K562 (cell line): Measurements from ENCODE around the gene MAPRE2. TPM values are rescaled to one million over a fixed set of nuclear protein-coding genes. Genes with fewer than 3 reads are reported as not detected.

Experiments
- ATAC-seq: fragments of 200-7000 bp; cut with Tn5 transposase; 3 replicates; pipeline ENCODE4 v1.9.1; 2020; ENCODE audit warnings: moderate library complexity
- BruUV-seq: library from RNA; stranded (reverse); fragments of 400-500 nt; replicated peaks from 2 replicates; lab custom pipeline; 2021; lab: Mats Ljungman, UMichigan
- CTCF ChIA-PET: fragments of 300-600 bp; formaldehyde crosslinking; extraction: SDS; loops from one replicate; lab custom pipeline; 2021; ENCODE audit warnings: low intra/inter-chr PET ratio; lab: Yijun Ruan, JAX
- POLR2A ChIA-PET: fragments of 300-600, 350-650 bp; sonication (Branson Sonifier 250); formaldehyde crosslinking; extraction: SDS; loops from one replicate; lab custom pipeline; 2021; ENCODE audit warnings: antibody characterized with exemption, inconsistent platforms; lab: Yijun Ruan, JAX
- DNase-seq, 4 experiments: peaks; one replicate each; pipeline versions ENCODE4 v3.0.0 to v3.0.0-alpha.2; 2011 to 2018; ENCODE audit warnings: low spot score in 3 of 4, mixed read lengths in 3 of 4; ENCODE audit errors: extremely low read depth in 1 of 4
- FAIRE-seq: peaks from 2 replicates; lab custom pipeline; 2011; peaks lifted over from hg19 to GRCh38; lab: Jason Lieb, UNC
- H2AFZ ChIP-seq: 2 replicates; pipeline ENCODE4 v1.6.0; 2011; ENCODE audit warnings: low read depth, low read length, control low read depth, inconsistent platforms
- H3K27ac ChIP-seq: fragments of 200-600 bp; 3 replicates; pipeline ENCODE4 v1.8.0; 2011; ENCODE audit warnings: low read depth, mild to moderate bottlenecking, control low read depth, inconsistent platforms, low read length, moderate library complexity, mixed read lengths; ENCODE audit errors: extremely low read depth
- H3K27me3 ChIP-seq, 2 experiments: fragments of 300-600 bp in 1 of 2; 2 replicates in 1 of 2; 3 replicates in 1 of 2; pipeline versions ENCODE4 v1.6.0 to v1.8.0; 2011; ENCODE audit warnings: inconsistent platforms in 2 of 2, low read length in 2 of 2, mild to moderate bottlenecking in 1 of 2, mixed read lengths in 1 of 2, moderate library complexity in 1 of 2; ENCODE audit not compliant: control insufficient read depth in 2 of 2, insufficient read depth in 2 of 2
- H3K36me3 ChIP-seq: fragments of 300-600 bp; 3 replicates; pipeline ENCODE4 v1.8.0; 2011; ENCODE audit warnings: mild to moderate bottlenecking, low read length, inconsistent platforms; ENCODE audit not compliant: control insufficient read depth, insufficient read depth
- H3K4me1 ChIP-seq, 2 experiments: fragments of 200-600 bp in 1 of 2; replicated peaks in 1 of 2; 2 replicates in 1 of 2; 3 replicates in 1 of 2; pipeline versions ENCODE4 v1.5.1 to v1.8.0; 2011; ENCODE audit warnings: inconsistent platforms in 2 of 2, low read length in 2 of 2, mild to moderate bottlenecking in 1 of 2, mixed read lengths in 1 of 2, moderate library complexity in 1 of 2; ENCODE audit not compliant: control insufficient read depth in 2 of 2, insufficient read depth in 2 of 2
- H3K4me2 ChIP-seq: 2 replicates; pipeline ENCODE4 v1.6.1; 2011; ENCODE audit warnings: low read length, control low read depth, inconsistent platforms, mixed read lengths; ENCODE audit not compliant: insufficient read depth
- H3K4me3 ChIP-seq: fragments of 200-600 bp; sonication (generic), shearing (Covaris generic); 2 replicates; pipeline ENCODE4 v1.5.1; 2016; ENCODE audit warnings: control low read depth, inconsistent platforms
- H3K79me2 ChIP-seq: fragments of 200-600 bp; 3 replicates; pipeline ENCODE4 v1.8.0; 2011; ENCODE audit warnings: low read length, inconsistent platforms; ENCODE audit not compliant: control insufficient read depth, insufficient read depth
- H3K9ac ChIP-seq, 2 experiments: 2 replicates each; pipeline versions ENCODE4 v1.6.0 to v1.6.1; 2011; ENCODE audit warnings: low read depth in 2 of 2, low read length in 2 of 2, control low read depth in 1 of 2, inconsistent platforms in 1 of 2, mild to moderate bottlenecking in 1 of 2, mixed read lengths in 1 of 2; ENCODE audit not compliant: insufficient read depth in 1 of 2
- H3K9me1 ChIP-seq: one replicate; pipeline ENCODE4 v1.6.0; 2011; ENCODE audit warnings: inconsistent platforms, mild to moderate bottlenecking, low read length, moderate library complexity; ENCODE audit not compliant: control insufficient read depth, insufficient read depth
- H3K9me3 ChIP-seq: replicated peaks from 2 replicates; pipeline ENCODE4 v1.5.1; 2011; ENCODE audit warnings: low read depth, low read length, inconsistent platforms; ENCODE audit not compliant: control insufficient read depth, insufficient read depth
- H4K20me1 ChIP-seq: replicated peaks from 2 replicates; pipeline ENCODE4 v1.6.1; 2011; ENCODE audit warnings: low read length, inconsistent platforms, mixed read lengths; ENCODE audit not compliant: control insufficient read depth, insufficient read depth
- ESRRA ChIP-seq: fragments of 450-650 bp; IDR thresholded peaks from 2 replicates; pipeline ENCODE4 v1.6.1; 2014; ENCODE audit warnings: low read depth, mild to moderate bottlenecking, moderate library complexity, borderline replicate concordance
- HDAC8 ChIP-seq: fragments of 450-650 bp; IDR thresholded peaks from 2 replicates; pipeline ENCODE4 v1.6.1; 2016; ENCODE audit warnings: mild to moderate bottlenecking, missing genetic modification characterization, moderate library complexity, missing compliant biosample characterization
- KAT2B ChIP-seq: IDR thresholded peaks from one replicate; pipeline ENCODE4 v1.6.1; 2012; ENCODE audit warnings: low read depth, mild to moderate bottlenecking, control low read depth, inconsistent platforms, low read length, moderate library complexity
- MTA2 ChIP-seq: fragments of 450-650 bp; IDR thresholded peaks from 2 replicates; pipeline ENCODE4 v1.6.1; 2016; ENCODE audit warnings: low read depth
- PHF20 ChIP-seq: fragments of 450-650 bp; IDR thresholded peaks from 2 replicates; pipeline ENCODE4 v1.6.1; 2018; ENCODE audit not compliant: partially characterized antibody
- SPI1 ChIP-seq: IDR thresholded peaks from 2 replicates; pipeline ENCODE4 v1.6.1; 2011; ENCODE audit warnings: low read depth, low read length, control low read depth, borderline replicate concordance
- SRSF3 ChIP-seq: fragments of 200-400 bp; formaldehyde crosslinking; IDR thresholded peaks from 2 replicates; pipeline ENCODE4 v1.6.1; 2016; ENCODE audit warnings: mild to moderate bottlenecking, low read length, moderate library complexity; ENCODE audit not compliant: insufficient read depth
- ZKSCAN3 ChIP-seq: fragments of 250-450 bp; sonication (Bioruptor Pico); IDR thresholded peaks from 2 replicates; pipeline ENCODE4 v1.4.0; 2020
- WGBS: fragments of 100-300 bp; shearing (Covaris generic); methylation state at CpG from one replicate; pipeline ENCODE4 v1.1.6; 2016; ENCODE audit warnings: low coverage, mixed read lengths; ENCODE audit not compliant: insufficient coverage; ENCODE audit errors: missing lambda C conversion rate; 5-methylcytosine and 5-hydroxymethylcytosine counted together
- in situ Hi-C: fragments of 300-500 bp; cut with MboI; formaldehyde crosslinking; loops from 4 replicates; pipeline ENCODE4 v1.15.0; 2018; ENCODE audit warnings: inconsistent platforms, mixed read lengths
- intact Hi-C: fragments of 100-400 bp; cut with micrococcal nuclease; formaldehyde crosslinking; loops from 2 replicates; pipeline ENCODE4 v1.14.2; 2022
- polyA plus RNA-seq, 8 experiments: library from polyadenylated mRNA; depleted of rRNA in 4 of 8; stranded (reverse) in 5 of 8; unstranded in 3 of 8; fragments of >200 nt; fragmentation: Nextera tagmentation in 2 of 8; fragmentation: Illumina TruSeq in 1 of 8; extraction: Ambion mirVana in 2 of 8; extraction: Trizol in 1 of 8; gene quantifications; 2 replicates each; pipeline versions ENCODE4 v1.2.1 to v1.2.3, GENCODE V29; 2011 to 2014; ENCODE audit warnings: inconsistent platforms in 1 of 8, missing spikeins in 1 of 8
- total RNA-seq, 7 experiments: library from RNA; depleted of rRNA in 6 of 7; stranded (reverse); fragments of >200 nt in 6 of 7; fragmentation: Illumina TruSeq in 2 of 7; extraction: Trizol in 2 of 7; gene quantifications; 2 replicates each; pipeline versions ENCODE4 v1.2.1 to v1.2.3, GENCODE V29; 2011 to 2021; ENCODE audit warnings: low replicate concordance in 1 of 7
- TF ChIP-seq, protein P1 (sequence below): fragments of 200-800 bp; sonication (Bioruptor generic); IDR thresholded peaks from 2 replicates; pipeline ENCODE4 v1.6.1; 2017; ENCODE audit warnings: missing genetic modification characterization, missing compliant biosample characterization

The MAPRE2 gene
- total and polyA plus RNA-seq, 9 of the 15 experiments (the other 6 are each of a cell fraction or from before 2014, with no cell fraction given), result 32.3 to 70.7 (median 40.7) TPM

DNA sequence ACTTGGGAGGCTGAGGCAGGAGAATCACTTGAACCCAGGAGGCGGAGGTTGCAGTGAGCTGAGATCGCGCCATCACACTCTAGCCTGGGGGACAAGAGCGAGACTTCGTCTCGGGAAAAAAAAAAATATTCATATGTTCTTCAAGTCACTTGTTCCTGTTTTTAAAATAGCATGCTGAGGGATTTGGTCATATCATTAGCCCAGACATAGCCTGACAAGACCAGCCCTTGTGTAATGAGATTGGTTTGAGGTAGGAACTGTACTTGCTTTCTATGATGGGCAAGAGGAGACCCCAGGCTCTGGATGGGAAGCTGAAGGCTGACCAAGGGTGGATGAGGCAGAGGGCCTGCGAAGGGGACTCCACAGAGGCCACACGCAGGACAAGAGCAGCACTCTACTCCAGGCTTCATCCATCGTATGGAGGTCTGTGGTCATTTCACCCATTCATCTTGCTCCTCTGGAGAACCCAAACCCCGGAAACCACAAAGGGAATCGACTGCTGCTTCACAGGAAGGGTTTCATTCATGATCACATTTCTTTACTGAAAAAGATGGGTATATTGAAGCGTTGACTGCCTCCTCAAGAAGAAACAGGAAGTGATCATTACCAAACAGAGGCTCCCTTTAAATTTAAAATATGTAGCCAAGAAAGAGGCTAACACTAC is 112.5 kb downstream of the MAPRE2 start:
- no peak overlapping the region for H3K4me2 ChIP-seq
- 63% methylated on average over 11 of the region's 12 CpGs for WGBS
- H3K27me3 ChIP-seq, result peaks cover 0 to 5% of the 10 kb centered on the region in 2 experiments; a peak in 1 of 5 replicates
- BruUV-seq, result no TSS peak
- H3K79me2 ChIP-seq, result no peaks in the 10 kb centered on the region
- no peaks in the 10 kb centered on the region for H3K36me3 ChIP-seq
- ChIA-PET POLR2A (interaction anchor here (2.3 kb wide), 1 partner anchor 10 kb away, joined by 6 read pairs; no protein-coding TSS in a partner anchor), CTCF (no interaction called here)
- H3K9me1 ChIP-seq, result no peaks in the 10 kb centered on the region
- H3K9me3 ChIP-seq, result no peaks in the 10 kb centered on the region
- in situ Hi-C loops (no loop called here), intact Hi-C loops (no loop called here)
- H3K4me1 ChIP-seq, result no peaks in the 10 kb centered on the region
- H3K27ac ChIP-seq, result no peak overlapping the region
- H2AFZ ChIP-seq, result no peak overlapping the region
- no peak overlapping the region for H3K4me3 ChIP-seq
- DNase-seq, result no peak
- FAIRE-seq, result no peak
- ATAC-seq, result no peak
- peak; percentile 60; the same call in 1 of the 2 replicates for TF ChIP-seq SPI1
- TF ChIP-seq PHF20, result no peak
- no peak overlapping the region for H3K9ac ChIP-seq
- H4K20me1 ChIP-seq, result no peaks in the 10 kb centered on the region

DNA sequence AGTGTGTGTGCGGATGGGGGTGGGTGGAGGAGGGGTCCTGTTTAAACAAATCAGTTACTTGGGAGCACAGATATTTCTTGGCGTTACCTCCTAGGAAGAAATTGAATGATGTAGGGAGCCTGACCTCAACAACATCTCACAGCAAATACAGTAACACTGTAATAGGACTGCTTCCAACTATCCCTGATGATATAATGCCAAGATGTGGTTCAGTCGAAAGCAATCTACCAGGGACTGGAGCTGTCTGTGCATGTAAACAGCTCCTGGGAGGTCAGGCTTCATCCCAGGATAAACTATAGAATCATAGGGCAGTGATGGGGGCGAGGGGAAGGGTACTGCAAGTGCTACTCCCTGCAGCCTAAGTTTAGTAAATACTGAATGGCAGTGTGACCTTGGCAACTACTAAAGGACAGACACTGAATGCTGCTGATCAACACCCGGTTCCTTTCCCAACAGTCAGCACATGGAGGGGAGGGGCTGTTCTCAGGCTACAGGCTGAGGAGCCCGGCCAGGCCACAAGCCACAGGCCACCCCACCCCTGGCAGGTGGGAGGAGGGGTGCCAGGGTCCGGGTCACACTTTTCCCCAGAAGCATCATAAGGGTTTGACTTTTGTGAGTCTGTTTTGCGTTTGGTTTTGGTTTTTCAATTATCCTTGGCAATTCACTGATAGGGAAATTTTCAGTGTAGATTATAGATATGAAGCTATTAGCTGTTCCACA is 114.3 kb downstream of the MAPRE2 start:
- H3K9me1 ChIP-seq, result no peaks in the 10 kb centered on the region
- WGBS, result 20% methylated on average over 8 of the region's 8 CpGs
- in situ Hi-C loops (no loop called here), intact Hi-C loops (no loop called here)
- FAIRE-seq, result no peak
- ChIA-PET CTCF (no interaction called here), POLR2A (no interaction called here)
- TF ChIP-seq, protein P1, sequence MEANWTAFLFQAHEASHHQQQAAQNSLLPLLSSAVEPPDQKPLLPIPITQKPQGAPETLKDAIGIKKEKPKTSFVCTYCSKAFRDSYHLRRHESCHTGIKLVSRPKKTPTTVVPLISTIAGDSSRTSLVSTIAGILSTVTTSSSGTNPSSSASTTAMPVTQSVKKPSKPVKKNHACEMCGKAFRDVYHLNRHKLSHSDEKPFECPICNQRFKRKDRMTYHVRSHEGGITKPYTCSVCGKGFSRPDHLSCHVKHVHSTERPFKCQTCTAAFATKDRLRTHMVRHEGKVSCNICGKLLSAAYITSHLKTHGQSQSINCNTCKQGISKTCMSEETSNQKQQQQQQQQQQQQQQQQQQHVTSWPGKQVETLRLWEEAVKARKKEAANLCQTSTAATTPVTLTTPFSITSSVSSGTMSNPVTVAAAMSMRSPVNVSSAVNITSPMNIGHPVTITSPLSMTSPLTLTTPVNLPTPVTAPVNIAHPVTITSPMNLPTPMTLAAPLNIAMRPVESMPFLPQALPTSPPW (CRISPR knock-in tag), result peak; percentile 25; the same call in 1 of the 2 replicates
- no peak for TF ChIP-seq HDAC8
- no peak for TF ChIP-seq ZKSCAN3
- TF ChIP-seq KAT2B, result no peak
- no peak for TF ChIP-seq SRSF3
- TF ChIP-seq ESRRA, result peak; percentile 39; the same call in 1 of the 2 replicates
- TF ChIP-seq MTA2, result no peak
- no TSS peak for BruUV-seq
- H4K20me1 ChIP-seq, result no peaks in the 10 kb centered on the region
- H3K9ac ChIP-seq, result no peak overlapping the region; a peak in 1 of 4 replicates
- H3K27ac ChIP-seq, result no peak overlapping the region
- no peak overlapping the region for H3K4me2 ChIP-seq
- H3K27me3 ChIP-seq, result peaks cover 0 to 5% of the 10 kb centered on the region in 2 experiments; a peak in 1 of 5 replicates
- H3K79me2 ChIP-seq, result no peaks in the 10 kb centered on the region
- peak overlapping the region; percentile 29; the same call in 1 of the 2 replicates for H2AFZ ChIP-seq
- H3K4me1 ChIP-seq, result no peaks in the 10 kb centered on the region; a peak in 1 of 5 replicates
- ATAC-seq, result peak; percentile 55; the same call in 2 of the 3 replicates
- H3K36me3 ChIP-seq, result no peaks in the 10 kb centered on the region
- no peak for DNase-seq
- no peaks in the 10 kb centered on the region for H3K9me3 ChIP-seq
- H3K4me3 ChIP-seq, result no peak overlapping the region
